Choroid plexus epithelial cell (primary cell): ENCODE results near the gene ADIPOR2.

Source experiments
- DNase-seq: peaks from one replicate; pipeline ENCODE4 v3.0.0-alpha.2; 2010; ENCODE audit warnings: low read depth
- H3K4me3 ChIP-seq: 2 replicates; pipeline ENCODE4 v1.5.1; 2011; ENCODE audit warnings: low read depth, mild to moderate bottlenecking, control low read depth, low read length, moderate library complexity
- TF ChIP-seq, protein P1 (sequence below): conservative IDR thresholded peaks from 2 replicates; pipeline ENCODE4 v1.5.1; 2011; ENCODE audit warnings: low read depth, mild to moderate bottlenecking, control low read depth, inconsistent platforms, low read length, moderate library complexity

The ADIPOR2 gene

GRCh38 chr12:1810201-1810930 is 119.5 kb downstream of the ADIPOR2 start:
- no peak overlapping the region for H3K4me3 ChIP-seq
- TF ChIP-seq, protein P1, sequence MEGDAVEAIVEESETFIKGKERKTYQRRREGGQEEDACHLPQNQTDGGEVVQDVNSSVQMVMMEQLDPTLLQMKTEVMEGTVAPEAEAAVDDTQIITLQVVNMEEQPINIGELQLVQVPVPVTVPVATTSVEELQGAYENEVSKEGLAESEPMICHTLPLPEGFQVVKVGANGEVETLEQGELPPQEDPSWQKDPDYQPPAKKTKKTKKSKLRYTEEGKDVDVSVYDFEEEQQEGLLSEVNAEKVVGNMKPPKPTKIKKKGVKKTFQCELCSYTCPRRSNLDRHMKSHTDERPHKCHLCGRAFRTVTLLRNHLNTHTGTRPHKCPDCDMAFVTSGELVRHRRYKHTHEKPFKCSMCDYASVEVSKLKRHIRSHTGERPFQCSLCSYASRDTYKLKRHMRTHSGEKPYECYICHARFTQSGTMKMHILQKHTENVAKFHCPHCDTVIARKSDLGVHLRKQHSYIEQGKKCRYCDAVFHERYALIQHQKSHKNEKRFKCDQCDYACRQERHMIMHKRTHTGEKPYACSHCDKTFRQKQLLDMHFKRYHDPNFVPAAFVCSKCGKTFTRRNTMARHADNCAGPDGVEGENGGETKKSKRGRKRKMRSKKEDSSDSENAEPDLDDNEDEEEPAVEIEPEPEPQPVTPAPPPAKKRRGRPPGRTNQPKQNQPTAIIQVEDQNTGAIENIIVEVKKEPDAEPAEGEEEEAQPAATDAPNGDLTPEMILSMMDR = no peak
- DNase-seq = peak; percentile 37

DNA sequence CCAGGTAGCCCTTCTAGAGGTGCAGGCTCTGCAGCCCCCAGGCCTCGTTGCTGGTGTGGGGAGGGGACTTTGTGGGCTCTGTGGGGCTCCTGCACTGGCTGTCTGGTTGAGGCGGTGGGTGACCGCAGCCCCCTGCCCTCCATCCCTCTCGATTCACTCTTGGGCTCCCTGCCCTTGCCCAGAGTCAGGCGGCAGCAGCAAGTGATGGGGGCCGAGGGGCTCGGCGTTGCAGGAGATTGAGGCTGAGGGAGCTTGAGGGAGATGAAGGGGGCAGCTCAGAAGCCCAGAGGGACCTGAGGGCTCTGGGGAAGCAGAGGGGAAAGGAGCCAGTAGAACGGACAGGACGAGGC is 120.0 kb downstream of the ADIPOR2 start:
- TF ChIP-seq, protein P1 = no peak
- DNase-seq = no peak
- H3K4me3 ChIP-seq = no peak overlapping the region

DNA sequence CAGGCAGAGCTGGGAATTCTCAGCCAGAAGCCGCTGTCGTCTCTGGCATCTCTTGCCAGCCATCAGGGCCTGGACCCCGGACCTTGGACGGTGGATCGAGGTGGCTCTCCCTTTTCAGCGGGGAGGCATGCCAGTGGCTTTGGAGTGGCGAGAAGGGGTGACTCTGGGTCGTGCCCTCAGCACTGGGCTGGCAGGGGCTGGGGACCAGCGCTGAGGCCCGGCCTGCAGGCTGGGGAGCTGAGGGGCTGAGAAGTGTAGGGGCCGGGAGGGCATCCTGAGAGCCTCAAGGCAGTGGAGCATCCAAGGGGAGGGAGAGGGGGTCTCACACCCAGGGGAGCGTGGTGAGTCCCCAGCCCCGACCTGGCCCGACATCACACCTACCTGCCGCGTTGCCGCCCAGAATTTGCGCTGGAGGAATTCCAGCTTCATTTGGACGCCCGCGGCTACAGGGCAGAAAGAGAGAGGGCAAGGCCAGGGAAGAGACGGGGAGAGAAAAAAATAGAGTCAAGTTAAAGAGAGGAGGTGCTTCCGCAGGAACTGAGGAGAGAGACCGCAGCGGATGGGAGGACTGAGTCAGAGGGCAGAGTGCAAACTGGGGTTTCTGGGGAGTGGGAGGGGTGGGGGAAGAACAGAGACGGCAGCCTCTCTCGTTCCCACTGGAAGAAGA is 120.5 kb downstream of the ADIPOR2 start:
- TF ChIP-seq, protein P1 = no peak
- H3K4me3 ChIP-seq = no peak overlapping the region
- DNase-seq = peak; percentile 86

DNA sequence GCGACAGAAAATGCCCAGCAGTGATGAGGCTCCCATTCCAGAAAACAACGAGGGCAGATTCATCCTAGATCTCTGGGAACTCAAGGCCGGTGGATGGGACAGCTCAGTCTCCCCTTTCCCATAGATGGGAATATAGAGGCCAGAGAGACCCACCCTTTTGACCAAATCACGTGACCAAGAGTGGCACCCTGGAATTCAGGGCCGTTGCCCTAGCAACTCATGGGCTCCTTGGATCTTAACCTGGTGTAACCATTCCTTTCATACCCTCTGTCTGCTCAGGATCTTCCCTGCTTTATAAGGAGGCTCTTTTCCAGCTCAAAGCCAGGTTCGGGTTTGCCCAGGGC is 121.0 kb downstream of the ADIPOR2 start:
- DNase-seq = no peak
- TF ChIP-seq, protein P1 = no peak
- H3K4me3 ChIP-seq = no peak overlapping the region

- DNase-seq = peak; percentile 87
- no peak overlapping the region for H3K4me3 ChIP-seq
- TF ChIP-seq, protein P1 = no peak
Measured at GRCh38 chr12:1812650-1813302, 121.9 kb downstream of the ADIPOR2 start.

DNA sequence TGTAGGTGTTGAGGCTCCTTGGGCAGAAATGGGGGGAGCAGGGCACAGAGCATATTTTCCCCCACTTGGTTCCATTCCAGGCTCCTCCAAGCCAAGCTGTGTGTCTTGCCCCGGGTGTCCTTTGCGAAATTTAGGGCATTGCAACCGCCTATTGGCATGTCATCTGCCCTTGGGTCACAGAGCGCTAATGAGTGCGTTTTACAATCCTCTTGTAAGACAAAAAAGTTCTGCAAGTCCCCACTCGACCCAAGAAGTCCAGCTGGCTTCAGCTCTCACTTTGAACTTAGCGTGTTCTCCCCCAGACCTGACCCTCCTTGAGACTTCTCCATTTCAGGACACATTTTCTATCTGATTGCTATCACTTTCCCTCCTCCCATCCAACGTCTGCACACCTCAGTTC is 123.4 kb downstream of the ADIPOR2 start:
- no peak overlapping the region for H3K4me3 ChIP-seq
- TF ChIP-seq, protein P1 = no peak
- no peak for DNase-seq
